ENCODE measurements around the gene MMP19. TPM values are rescaled to one million over a fixed set of nuclear protein-coding genes. Genes with fewer than 3 reads are reported as not detected.

MMP19 gene
- total RNA-seq, 1 donor from 2014 or later = 0.15 TPM

GRCh38 chr12:55817345-55818139, 25.2 kb downstream of the MMP19 start, which contains the start of the genes ORMDL2 and SARNP:
ORMDL2 (plus strand) TSS chr12:55818041; CDS start chr12:55819000, 959 bp downstream.
SARNP (minus strand) TSS chr12:55817724; CDS start chr12:55817701, 23 bp downstream.
- H3K27me3 Mint-ChIP-seq (ENCODE audit: unreplicated experiment) = no peaks in the 10 kb centered on the region
- TF ChIP-seq, protein P1, sequence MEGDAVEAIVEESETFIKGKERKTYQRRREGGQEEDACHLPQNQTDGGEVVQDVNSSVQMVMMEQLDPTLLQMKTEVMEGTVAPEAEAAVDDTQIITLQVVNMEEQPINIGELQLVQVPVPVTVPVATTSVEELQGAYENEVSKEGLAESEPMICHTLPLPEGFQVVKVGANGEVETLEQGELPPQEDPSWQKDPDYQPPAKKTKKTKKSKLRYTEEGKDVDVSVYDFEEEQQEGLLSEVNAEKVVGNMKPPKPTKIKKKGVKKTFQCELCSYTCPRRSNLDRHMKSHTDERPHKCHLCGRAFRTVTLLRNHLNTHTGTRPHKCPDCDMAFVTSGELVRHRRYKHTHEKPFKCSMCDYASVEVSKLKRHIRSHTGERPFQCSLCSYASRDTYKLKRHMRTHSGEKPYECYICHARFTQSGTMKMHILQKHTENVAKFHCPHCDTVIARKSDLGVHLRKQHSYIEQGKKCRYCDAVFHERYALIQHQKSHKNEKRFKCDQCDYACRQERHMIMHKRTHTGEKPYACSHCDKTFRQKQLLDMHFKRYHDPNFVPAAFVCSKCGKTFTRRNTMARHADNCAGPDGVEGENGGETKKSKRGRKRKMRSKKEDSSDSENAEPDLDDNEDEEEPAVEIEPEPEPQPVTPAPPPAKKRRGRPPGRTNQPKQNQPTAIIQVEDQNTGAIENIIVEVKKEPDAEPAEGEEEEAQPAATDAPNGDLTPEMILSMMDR (IDR thresholded peaks at IDR 0.05; ENCODE audit: unreplicated experiment) = no peak
- no peaks in the 10 kb centered on the region for H3K9me3 Mint-ChIP-seq (ENCODE audit: unreplicated experiment)
- peak; percentile 87 for DNase-seq (ENCODE audit: low spot score)
- H3K27ac Mint-ChIP-seq (ENCODE audit: unreplicated experiment) = no peak within 1 kb of the TSS
- H3K4me3 Mint-ChIP-seq (ENCODE audit: unreplicated experiment) = no peak within 1 kb of the TSS
- peaks cover 3% of the 10 kb centered on the region for H3K4me1 Mint-ChIP-seq (ENCODE audit: unreplicated experiment)
- peaks cover 9% of the 10 kb centered on the region for H3K36me3 Mint-ChIP-seq (ENCODE audit: low read depth, unreplicated experiment)

GRCh38 chr12:55816881-55817344, 25.8 kb downstream of the MMP19 start:
- peaks cover 9% of the 10 kb centered on the region for H3K36me3 Mint-ChIP-seq (ENCODE audit: low read depth, unreplicated experiment)
- H3K27ac Mint-ChIP-seq (ENCODE audit: unreplicated experiment) = no peak overlapping the region
- no peak overlapping the region for H3K4me3 Mint-ChIP-seq (ENCODE audit: unreplicated experiment)
- no peaks in the 10 kb centered on the region for H3K27me3 Mint-ChIP-seq (ENCODE audit: unreplicated experiment)
- H3K9me3 Mint-ChIP-seq (ENCODE audit: unreplicated experiment) = no peaks in the 10 kb centered on the region
- no peak for DNase-seq (ENCODE audit: low spot score)
- TF ChIP-seq, protein P1 (IDR thresholded peaks at IDR 0.05; ENCODE audit: unreplicated experiment) = no peak
- peaks cover 3% of the 10 kb centered on the region for H3K4me1 Mint-ChIP-seq (ENCODE audit: unreplicated experiment)

GRCh38 chr12:55815473-55815872, 27.3 kb downstream of the MMP19 start:
- Mint-ChIP-seq H3K4me3 (ENCODE audit: unreplicated experiment) (no peak overlapping the region), H3K4me1 (ENCODE audit: unreplicated experiment) (peaks cover 3% of the 10 kb centered on the region), H3K27ac (ENCODE audit: unreplicated experiment) (no peak overlapping the region), H3K27me3 (ENCODE audit: unreplicated experiment) (no peaks in the 10 kb centered on the region), H3K36me3 (ENCODE audit: low read depth, unreplicated experiment) (peaks cover 12% of the 10 kb centered on the region), H3K9me3 (ENCODE audit: unreplicated experiment) (no peaks in the 10 kb centered on the region)
- TF ChIP-seq, protein P1 (IDR thresholded peaks at IDR 0.05; ENCODE audit: unreplicated experiment) = no peak
- DNase-seq (ENCODE audit: low spot score) = no peak

DNA sequence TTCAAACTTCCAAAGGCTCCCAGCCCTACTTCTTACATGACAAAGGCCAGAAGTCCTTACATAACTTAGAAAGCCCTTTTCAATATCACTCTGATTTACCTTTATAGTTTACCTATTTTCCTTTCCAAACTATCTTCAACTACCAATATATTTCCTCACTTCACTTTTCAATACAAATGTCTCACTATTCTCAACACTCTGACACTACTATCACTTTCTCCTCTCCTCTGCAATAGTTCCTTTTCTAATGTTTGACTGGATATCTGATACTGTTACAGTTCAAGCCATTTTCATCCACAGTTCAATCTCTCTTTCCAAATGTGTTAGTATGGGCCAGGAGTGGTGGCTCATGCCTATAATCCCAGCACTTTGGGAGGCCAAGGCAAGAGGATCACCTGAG, 28.5 kb downstream of the MMP19 start:
- H3K36me3 Mint-ChIP-seq (ENCODE audit: low read depth, unreplicated experiment) = peaks cover 12% of the 10 kb centered on the region
- H3K4me3 Mint-ChIP-seq (ENCODE audit: unreplicated experiment) = no peak overlapping the region
- TF ChIP-seq, protein P1 (IDR thresholded peaks at IDR 0.05; ENCODE audit: unreplicated experiment) = no peak
- no peak for DNase-seq (ENCODE audit: low spot score)
- H3K27me3 Mint-ChIP-seq (ENCODE audit: unreplicated experiment) = no peaks in the 10 kb centered on the region
- H3K9me3 Mint-ChIP-seq (ENCODE audit: unreplicated experiment) = no peaks in the 10 kb centered on the region
- H3K27ac Mint-ChIP-seq (ENCODE audit: unreplicated experiment) = peak overlapping the region; percentile 1
- H3K4me1 Mint-ChIP-seq (ENCODE audit: unreplicated experiment) = peaks cover 3% of the 10 kb centered on the region

- Mint-ChIP-seq H3K9me3 (ENCODE audit: unreplicated experiment) (no peaks in the 10 kb centered on the region), H3K27ac (ENCODE audit: unreplicated experiment) (no peak overlapping the region), H3K36me3 (ENCODE audit: low read depth, unreplicated experiment) (peaks cover 12% of the 10 kb centered on the region), H3K4me1 (ENCODE audit: unreplicated experiment) (peaks cover 3% of the 10 kb centered on the region), H3K27me3 (ENCODE audit: unreplicated experiment) (no peaks in the 10 kb centered on the region), H3K4me3 (ENCODE audit: unreplicated experiment) (no peak overlapping the region)
- no peak for DNase-seq (ENCODE audit: low spot score)
- TF ChIP-seq, protein P1 (IDR thresholded peaks at IDR 0.05; ENCODE audit: unreplicated experiment) = no peak
Observed at GRCh38 chr12:55812088-55812487, 30.6 kb downstream of the MMP19 start.

All from endothelial cell (in vitro differentiated cells).